Adrenal gland (tissue), 12 donors: ENCODE data around the gene HEYL. TPM values are rescaled to one million over a fixed set of nuclear protein-coding genes. Genes with fewer than 3 reads are reported as not detected.

Experiments used
- DNase-seq, 7 donors: peaks; one replicate each; pipeline ENCODE4 v3.0.0-alpha.2; 2019 to 2020
- H3K27ac ChIP-seq, 5 donors: fragments of 200-600 bp; sonication (generic) in 4 of 5; 1 replicate in 3 of 5; 2 replicates in 2 of 5; pipeline versions ENCODE4 v1.5.1 to v1.8.0; 2016 to 2020; ENCODE audit warnings: mild to moderate bottlenecking in 1 of 5
- H3K27me3 ChIP-seq: fragments of 200-600 bp; 2 replicates; pipeline ENCODE4 v1.8.0; 2021
- H3K36me3 ChIP-seq, 2 donors: fragments of 200-600 bp; replicated peaks in 1 of 2; 1 replicate in 1 of 2; 2 replicates in 1 of 2; pipeline versions ENCODE4 v1.5.1 to v1.8.0; 2018 to 2022
- H3K4me1 ChIP-seq, 2 donors: fragments of 200-600 bp; replicated peaks in 1 of 2; 1 replicate in 1 of 2; 2 replicates in 1 of 2; pipeline versions ENCODE4 v1.5.1 to v1.8.0; 2018 to 2021
- H3K4me3 ChIP-seq, 4 donors: fragments of 200-600 bp; sonication (generic) in 3 of 4; one replicate each; pipeline ENCODE4 v1.5.1; 2016 to 2018
- H3K9me3 ChIP-seq, 3 donors: fragments of 200-600 bp; sonication (generic) in 1 of 3; replicated peaks in 1 of 3; 1 replicate in 2 of 3; 2 replicates in 1 of 3; pipeline versions ENCODE4 v1.5.1 to v1.8.0; 2016 to 2021
- POLR2A ChIP-seq, 2 donors: fragments of 450-650 bp; IDR thresholded peaks; one replicate each; pipeline ENCODE4 v1.6.1; 2017; ENCODE audit warnings: antibody characterized with exemption in 2 of 2, mild to moderate bottlenecking in 2 of 2, moderate library complexity in 1 of 2
- WGBS, 4 donors: extraction: QIAGEN DNeasy Blood & Tissue Kit in 2 of 4; methylation state at CpG; one replicate each; pipeline versions ENCODE4 v1.1.5 to v1.1.7; 2013 to 2017; 5-methylcytosine and 5-hydroxymethylcytosine counted together
- intact Hi-C, 2 donors: fragments of 100-400 bp; cut with DNase I; formaldehyde crosslinking; loops; one replicate each; pipeline versions ENCODE4 v1.14.1 to v1.15.0; 2022 to 2023
- polyA plus RNA-seq, 3 donors: library from polyadenylated mRNA; stranded (reverse); fragments of 200-250 nt in 2 of 3; fragments of 350-450 nt in 1 of 3; fragmentation: Illumina TruSeq in 1 of 3; extraction: RNeasy Lipid Tissue Mini Kit (QIAGEN cat#74804) in 1 of 3; gene quantifications; one replicate each; pipeline ENCODE4 v1.2.3, GENCODE V29; 2013 to 2014
- total RNA-seq, 9 donors: library from RNA; depleted of rRNA in 4 of 9; stranded (reverse); fragments of >200 nt in 4 of 9; fragments of 120-200 nt in 1 of 9; fragmentation: NEBNext Ultra II Directional in 1 of 9; extraction: Animal tissue kit (Norgen Biotek cat#: 25700) in 1 of 9; gene quantifications; one replicate each; pipeline versions ENCODE4 v1.1.0 to v1.2.4, GENCODE V29; 2013 to 2023
- TF ChIP-seq, protein P1 (sequence below), 6 experiments: fragments of 450-650 bp in 4 of 6; fragments of 200-600 bp in 2 of 6; sonication (generic) in 1 of 6; IDR thresholded peaks; 1 replicate in 5 of 6; 2 replicates in 1 of 6; pipeline versions ENCODE4 v1.5.1 to v1.8.0; 2016 to 2021; ENCODE audit warnings: antibody characterized with exemption in 6 of 6, mild to moderate bottlenecking in 2 of 6, moderate library complexity in 1 of 6
- donor health status: healthy with polysubstance abuse.
- donor health status: Bipolar disorder and iron deficiency.
- donor health status: DM: yes; HTN: yes; CAD: no.
- donor health status: DM: no; HTN: no; CAD: no.
- donor health status: DM: no; HTN: no; CAD: no.
- donor health status: DM: yes; HTN: yes; CAD: no.

The HEYL gene
- total and polyA plus RNA-seq, 12 donors: 2.4 to 27.7 (median 14.0) TPM

DNA sequence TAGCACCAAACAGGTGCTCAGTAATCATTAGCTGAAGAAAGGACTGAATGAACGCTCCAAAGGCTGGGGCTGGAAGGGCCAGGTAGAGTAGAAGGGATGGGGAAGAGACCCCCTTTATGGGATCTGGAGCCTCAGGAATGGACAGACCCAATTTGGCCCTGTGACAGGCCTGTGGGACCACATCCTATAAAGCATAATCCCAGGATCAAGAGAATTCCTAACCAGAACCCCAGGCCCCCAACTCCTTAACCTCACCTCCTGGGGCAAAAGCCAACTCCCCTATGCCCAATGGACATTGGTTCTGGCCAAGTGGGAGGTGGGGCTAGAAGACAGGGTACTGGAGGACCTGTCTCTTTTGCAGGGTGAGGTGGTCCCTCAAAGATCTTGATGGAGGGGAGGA is 42.6 kb upstream of the HEYL start:
- Histone ChIP-seq H3K4me1 (no peaks in the 10 kb centered on the region), H3K36me3 (no peaks in the 10 kb centered on the region), H3K27ac (no peak overlapping the region), H3K9me3 (no peaks in the 10 kb centered on the region), H3K27me3 (peaks cover 19% of the 10 kb centered on the region), H3K4me3 (no peak overlapping the region)
- WGBS, 4 donors: 62 to 94% (median 82%) methylated on average over 1 of the region's 1 CpG
- no peak for DNase-seq
- no peak for TF ChIP-seq POLR2A (IDR thresholded peaks at IDR 0.05)
- TF ChIP-seq, protein P1, sequence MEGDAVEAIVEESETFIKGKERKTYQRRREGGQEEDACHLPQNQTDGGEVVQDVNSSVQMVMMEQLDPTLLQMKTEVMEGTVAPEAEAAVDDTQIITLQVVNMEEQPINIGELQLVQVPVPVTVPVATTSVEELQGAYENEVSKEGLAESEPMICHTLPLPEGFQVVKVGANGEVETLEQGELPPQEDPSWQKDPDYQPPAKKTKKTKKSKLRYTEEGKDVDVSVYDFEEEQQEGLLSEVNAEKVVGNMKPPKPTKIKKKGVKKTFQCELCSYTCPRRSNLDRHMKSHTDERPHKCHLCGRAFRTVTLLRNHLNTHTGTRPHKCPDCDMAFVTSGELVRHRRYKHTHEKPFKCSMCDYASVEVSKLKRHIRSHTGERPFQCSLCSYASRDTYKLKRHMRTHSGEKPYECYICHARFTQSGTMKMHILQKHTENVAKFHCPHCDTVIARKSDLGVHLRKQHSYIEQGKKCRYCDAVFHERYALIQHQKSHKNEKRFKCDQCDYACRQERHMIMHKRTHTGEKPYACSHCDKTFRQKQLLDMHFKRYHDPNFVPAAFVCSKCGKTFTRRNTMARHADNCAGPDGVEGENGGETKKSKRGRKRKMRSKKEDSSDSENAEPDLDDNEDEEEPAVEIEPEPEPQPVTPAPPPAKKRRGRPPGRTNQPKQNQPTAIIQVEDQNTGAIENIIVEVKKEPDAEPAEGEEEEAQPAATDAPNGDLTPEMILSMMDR (IDR thresholded peaks at IDR 0.05): no peak
- intact Hi-C loops: no loop called here

DNA sequence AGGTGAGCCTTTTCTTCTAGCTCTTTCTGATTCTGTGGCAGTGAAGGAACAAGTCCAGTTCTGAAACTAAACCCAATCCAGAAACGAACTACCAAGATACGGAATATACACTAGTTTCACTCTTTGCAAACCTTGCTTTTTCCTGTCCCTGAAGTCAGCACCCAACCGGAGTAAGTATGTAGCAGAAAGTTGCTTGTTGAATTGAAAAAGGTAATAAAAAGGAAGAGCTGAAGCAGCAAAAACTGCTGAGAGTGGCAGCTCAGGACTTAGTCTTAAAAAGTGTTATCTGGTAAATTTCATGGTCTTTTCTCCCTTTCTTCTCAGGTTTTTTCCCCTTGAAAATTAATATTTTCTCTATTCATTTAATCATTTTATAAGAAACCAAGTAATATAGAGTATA is 41.9 kb upstream of the HEYL start:
- H3K4me1 ChIP-seq: no peaks in the 10 kb centered on the region
- intact Hi-C loops: no loop called here
- H3K36me3 ChIP-seq: no peaks in the 10 kb centered on the region
- no peak overlapping the region for H3K4me3 ChIP-seq
- no peaks in the 10 kb centered on the region for H3K9me3 ChIP-seq
- WGBS, 4 donors: 70 to 83% (median 77%) methylated on average over 3 of the region's 3 CpGs
- peaks cover 19% of the 10 kb centered on the region for H3K27me3 ChIP-seq
- no peak for DNase-seq
- TF ChIP-seq, protein P1 (IDR thresholded peaks at IDR 0.05): no peak
- no peak for TF ChIP-seq POLR2A (IDR thresholded peaks at IDR 0.05)
- no peak overlapping the region for H3K27ac ChIP-seq

GRCh38 chr1:39680751-39681150 is 41.3 kb upstream of the HEYL start:
- TF ChIP-seq, protein P1 (IDR thresholded peaks at IDR 0.05): no peak
- no peak for TF ChIP-seq POLR2A (IDR thresholded peaks at IDR 0.05)
- WGBS, 4 donors: 73 to 82% (median 76%) methylated on average over 4 of the region's 4 CpGs
- no peaks in the 10 kb centered on the region for H3K9me3 ChIP-seq
- DNase-seq: no peak
- intact Hi-C loops: no loop called here
- no peak overlapping the region for H3K4me3 ChIP-seq
- H3K4me1 ChIP-seq: no peaks in the 10 kb centered on the region
- no peaks in the 10 kb centered on the region for H3K36me3 ChIP-seq
- peaks cover 19% of the 10 kb centered on the region for H3K27me3 ChIP-seq
- H3K27ac ChIP-seq: no peak overlapping the region

- no peaks in the 10 kb centered on the region for H3K36me3 ChIP-seq
- peaks cover 14% of the 10 kb centered on the region for H3K27me3 ChIP-seq
- H3K4me1 ChIP-seq: no peaks in the 10 kb centered on the region
- H3K27ac ChIP-seq: no peak overlapping the region
- no peak for TF ChIP-seq POLR2A (IDR thresholded peaks at IDR 0.05)
- TF ChIP-seq, protein P1 (IDR thresholded peaks at IDR 0.05): no peak
- whole genome bisulfite sequencing, 4 donors: 51 to 75% (median 70%) methylated on average over 2 of the region's 2 CpGs
- no peak for DNase-seq
- H3K4me3 ChIP-seq: no peak overlapping the region
- intact Hi-C loops: no loop called here
- no peaks in the 10 kb centered on the region for H3K9me3 ChIP-seq
Measured at GRCh38 chr1:39679821-39680220, 40.4 kb upstream of the HEYL start.
